HepG2 (cell line): Measurements from ENCODE around the gene ZNF512B.

Experiments
- CBX2 ChIP-seq, 2 experiments: fragments of 200-600 bp in 1 of 2; sonication (generic); formaldehyde crosslinking in 1 of 2; IDR thresholded peaks; 2 replicates each; pipeline versions ENCODE4 v1.7.0 to v1.8.1; 2018 to 2022; ENCODE audit warnings: low read depth in 2 of 2, low read length in 1 of 2, mild to moderate bottlenecking in 1 of 2, missing genetic modification reagents in 1 of 2
- EP300 ChIP-seq, 3 experiments: sonication (generic) in 1 of 3; formaldehyde crosslinking in 1 of 3; IDR thresholded peaks; 2 replicates each; pipeline versions ENCODE4 v1.5.1 to v1.6.1; 2011 to 2020; ENCODE audit warnings: low read depth in 2 of 3, low read length in 2 of 3, borderline replicate concordance in 1 of 3, improper control_type of control experiment in 1 of 3, mild to moderate bottlenecking in 1 of 3, missing genetic modification reagents in 1 of 3, moderate library complexity in 1 of 3
- KDM1A ChIP-seq: IDR thresholded peaks from 2 replicates; pipeline ENCODE4 v1.6.1; 2016; ENCODE audit warnings: missing compliant biosample characterization
- POLR2A ChIP-seq, 2 experiments: IDR thresholded peaks; 2 replicates each; pipeline ENCODE4 v1.6.1; 2011; ENCODE audit warnings: low read depth in 2 of 2, low read length in 2 of 2, mild to moderate bottlenecking in 1 of 2, moderate library complexity in 1 of 2; ENCODE audit not compliant: insufficient read depth in 1 of 2
- RAD21 ChIP-seq: fragments of 450-650 bp; formaldehyde crosslinking; IDR thresholded peaks from 2 replicates; pipeline ENCODE4 v1.5.0; 2020; ENCODE audit warnings: mild to moderate bottlenecking
- RFX5 ChIP-seq: IDR thresholded peaks from 2 replicates; pipeline ENCODE4 v1.6.1; 2011; ENCODE audit warnings: low read depth, low read length, improper control_type of control experiment
- XRCC5 ChIP-seq: fragments of 200-400 bp; formaldehyde crosslinking; optimal IDR thresholded peaks from 2 replicates; pipeline ENCODE3; 2017; ENCODE audit warnings: mild to moderate bottlenecking, low read length
- ZNF570 ChIP-seq: sonication (generic); formaldehyde crosslinking; IDR thresholded peaks from 2 replicates; pipeline ENCODE4 v1.4.0; 2020; ENCODE audit warnings: mild to moderate bottlenecking, missing genetic modification reagents, borderline replicate concordance
- ZSCAN20 ChIP-seq: sonication (generic); formaldehyde crosslinking; IDR thresholded peaks from 2 replicates; pipeline ENCODE4 v1.4.0; 2020; ENCODE audit warnings: missing genetic modification reagents, mild to moderate bottlenecking, borderline replicate concordance
- TF ChIP-seq, protein P1 (sequence below): sonication (generic); formaldehyde crosslinking; IDR thresholded peaks from 2 replicates; pipeline ENCODE4 v1.8.0; 2022; ENCODE audit warnings: mild to moderate bottlenecking, missing genetic modification reagents; ENCODE audit not compliant: insufficient replicate concordance

DNA sequence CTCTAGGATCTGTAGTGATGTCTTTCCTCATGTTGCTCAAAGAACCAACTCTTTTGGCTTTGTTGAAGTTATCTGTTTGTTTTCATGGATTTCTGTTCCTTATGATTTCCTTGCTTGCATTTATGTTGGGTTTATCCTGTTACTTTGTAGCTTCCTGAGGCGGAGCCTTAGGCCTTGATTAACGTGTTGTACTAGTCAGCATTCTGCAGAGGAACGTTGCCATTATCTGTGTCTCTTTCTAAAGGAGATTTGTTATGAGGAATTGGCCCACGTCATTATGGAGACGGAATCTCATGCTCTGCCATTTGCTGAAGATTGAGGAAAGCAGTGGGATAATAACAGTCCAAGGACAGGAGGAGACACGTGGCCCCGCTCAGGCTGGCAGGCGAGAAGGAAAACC lies 43.4 kb downstream of the ZNF512B start:
- TF ChIP-seq EP300 (IDR thresholded peaks at IDR 0.05; ENCODE audit: low read depth in 2 of 2, low read length in 2 of 2) (no peak), EP300 (CRISPR knock-in tag; IDR thresholded peaks at IDR 0.05; ENCODE audit: borderline replicate concordance) (no peak), XRCC5 (no peak), CBX2 (IDR thresholded peaks at IDR 0.05; ENCODE audit: low read depth, low read length) (no peak), CBX2 (CRISPR knock-in tag; IDR thresholded peaks at IDR 0.05; ENCODE audit: low read depth) (no peak), ZSCAN20 (CRISPR knock-in tag) (no peak), RFX5 (no peak), ZNF570 (CRISPR knock-in tag) (no peak), RAD21 (CRISPR knock-in tag) (no peak), KDM1A (CRISPR knock-in tag) (no peak), POLR2A (IDR thresholded peaks at IDR 0.05; ENCODE audit: insufficient read depth in 1 of 2, low read depth in 2 of 2, low read length in 2 of 2) (no peak)
- TF ChIP-seq, protein P1, sequence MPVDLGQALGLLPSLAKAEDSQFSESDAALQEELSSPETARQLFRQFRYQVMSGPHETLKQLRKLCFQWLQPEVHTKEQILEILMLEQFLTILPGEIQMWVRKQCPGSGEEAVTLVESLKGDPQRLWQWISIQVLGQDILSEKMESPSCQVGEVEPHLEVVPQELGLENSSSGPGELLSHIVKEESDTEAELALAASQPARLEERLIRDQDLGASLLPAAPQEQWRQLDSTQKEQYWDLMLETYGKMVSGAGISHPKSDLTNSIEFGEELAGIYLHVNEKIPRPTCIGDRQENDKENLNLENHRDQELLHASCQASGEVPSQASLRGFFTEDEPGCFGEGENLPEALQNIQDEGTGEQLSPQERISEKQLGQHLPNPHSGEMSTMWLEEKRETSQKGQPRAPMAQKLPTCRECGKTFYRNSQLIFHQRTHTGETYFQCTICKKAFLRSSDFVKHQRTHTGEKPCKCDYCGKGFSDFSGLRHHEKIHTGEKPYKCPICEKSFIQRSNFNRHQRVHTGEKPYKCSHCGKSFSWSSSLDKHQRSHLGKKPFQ (CRISPR knock-in tag) = no peak
